IMR-90 (cell line): ENCODE data around the gene ESR1. TPM values are rescaled to one million over a fixed set of nuclear protein-coding genes. Genes with fewer than 3 reads are reported as not detected.

Source experiments
- ATAC-seq: fragments of 200-7000 bp; cut with Tn5 transposase; 2 replicates; pipeline ENCODE4 v1.9.1; 2020; ENCODE audit warnings: low read depth, mild to moderate bottlenecking, moderate library complexity
- BruUV-seq: library from RNA; stranded (reverse); fragments of 400-500 nt; replicated peaks from 2 replicates; lab custom pipeline; 2021; lab: Mats Ljungman, UMichigan
- CTCF ChIA-PET: fragments of 300-600 bp; formaldehyde crosslinking; extraction: SDS; loops from one replicate; lab custom pipeline; 2021; ENCODE audit warnings: antibody characterized with exemption; lab: Yijun Ruan, JAX
- POLR2A ChIA-PET: fragments of 300-600 bp; sonication (Branson Sonifier 250); formaldehyde crosslinking; loops from one replicate; lab custom pipeline; 2022; ENCODE audit warnings: antibody characterized with exemption; ENCODE audit not compliant: unreplicated experiment; lab: Charles Lee
- DNase-seq: peaks from one replicate; pipeline ENCODE4 v3.0.0; 2013
- H2AFZ ChIP-seq: replicated peaks from 2 replicates; pipeline ENCODE3; 2013; ENCODE audit warnings: low read length, mild to moderate bottlenecking; ENCODE audit not compliant: poor library complexity
- H2AK5ac ChIP-seq: 2 replicates; pipeline ENCODE4 v1.6.1; 2013; ENCODE audit warnings: low read depth, low read length, inconsistent platforms
- H2AK9ac ChIP-seq: replicated peaks from 2 replicates; pipeline ENCODE3; 2013; ENCODE audit warnings: mild to moderate bottlenecking, low read depth, low read length, moderate library complexity; ENCODE audit not compliant: poor library complexity
- H2BK120ac ChIP-seq: 2 replicates; pipeline ENCODE4 v1.6.1; 2013; ENCODE audit warnings: low read depth, low read length, inconsistent platforms
- H2BK15ac ChIP-seq: 3 replicates; pipeline ENCODE4 v1.6.1; 2013; ENCODE audit warnings: low read depth, low read length, inconsistent platforms
- H2BK20ac ChIP-seq: 2 replicates; pipeline ENCODE4 v1.6.1; 2013; ENCODE audit warnings: low read depth, mild to moderate bottlenecking, inconsistent platforms, low read length, moderate library complexity
- H2BK5ac ChIP-seq: 2 replicates; pipeline ENCODE4 v1.6.1; 2013; ENCODE audit warnings: mild to moderate bottlenecking, low read depth, low read length, inconsistent platforms; ENCODE audit not compliant: poor library complexity, severe bottlenecking
- H3K14ac ChIP-seq: replicated peaks from 2 replicates; pipeline ENCODE4 v1.6.1; 2013; ENCODE audit warnings: low read depth, low read length, inconsistent platforms
- H3K18ac ChIP-seq: 2 replicates; pipeline ENCODE4 v1.6.1; 2013; ENCODE audit warnings: low read depth, low read length, control low read depth
- H3K23ac ChIP-seq: 2 replicates; pipeline ENCODE4 v1.6.1; 2013; ENCODE audit warnings: low read depth, low read length, inconsistent platforms
- H3K27ac ChIP-seq: 2 replicates; pipeline ENCODE4 v1.5.1; 2013; ENCODE audit warnings: mild to moderate bottlenecking, control low read depth, low read length; ENCODE audit not compliant: insufficient read depth
- H3K27me3 ChIP-seq: 2 replicates; pipeline ENCODE4 v1.6.1; 2013; ENCODE audit warnings: low read length; ENCODE audit not compliant: control insufficient read depth, insufficient read depth
- H3K36me3 ChIP-seq: 2 replicates; pipeline ENCODE4 v1.6.1; 2013; ENCODE audit warnings: low read length, mixed read lengths; ENCODE audit not compliant: control insufficient read depth, insufficient read depth
- H3K4ac ChIP-seq: 2 replicates; pipeline ENCODE4 v1.6.1; 2013; ENCODE audit warnings: low read depth, low read length, inconsistent platforms
- H3K4me1 ChIP-seq: 2 replicates; pipeline ENCODE4 v1.6.1; 2013; ENCODE audit warnings: low read length, mixed read lengths; ENCODE audit not compliant: control insufficient read depth, insufficient read depth
- H3K4me2 ChIP-seq: 2 replicates; pipeline ENCODE4 v1.6.1; 2013; ENCODE audit warnings: low read depth, mild to moderate bottlenecking, control low read depth, low read length, moderate library complexity
- H3K4me3 ChIP-seq: 2 replicates; pipeline ENCODE4 v1.5.1; 2013; ENCODE audit warnings: low read depth, mild to moderate bottlenecking, control low read depth, low read length, moderate library complexity; ENCODE audit not compliant: insufficient read depth
- H3K56ac ChIP-seq: 2 replicates; pipeline ENCODE4 v1.6.1; 2013; ENCODE audit warnings: low read length, inconsistent platforms; ENCODE audit not compliant: insufficient read depth; ENCODE audit errors: extremely low read depth
- H3K79me1 ChIP-seq, 2 experiments: 2 replicates each; pipeline ENCODE4 v1.6.1; 2013; ENCODE audit warnings: low read length in 2 of 2, inconsistent platforms in 1 of 2, low read depth in 1 of 2
- H3K9ac ChIP-seq: 2 replicates; pipeline ENCODE4 v1.6.1; 2013; ENCODE audit warnings: low read depth, low read length, control low read depth
- H3K9me1 ChIP-seq: 2 replicates; pipeline ENCODE4 v1.6.1; 2013; ENCODE audit warnings: low read length, inconsistent platforms; ENCODE audit not compliant: insufficient read depth
- H3K9me3 ChIP-seq: 2 replicates; pipeline ENCODE4 v1.6.1; 2013; ENCODE audit warnings: low read length; ENCODE audit not compliant: control insufficient read depth, insufficient read depth
- H4K20me1 ChIP-seq: 2 replicates; pipeline ENCODE4 v1.6.1; 2013; ENCODE audit warnings: low read length, inconsistent platforms; ENCODE audit not compliant: insufficient read depth
- H4K5ac ChIP-seq: 2 replicates; pipeline ENCODE4 v1.6.1; 2013; ENCODE audit warnings: mild to moderate bottlenecking, low read depth, low read length, control low read depth
- H4K8ac ChIP-seq, 2 experiments: 2 replicates each; pipeline ENCODE4 v1.6.1; 2013; ENCODE audit warnings: low read depth in 2 of 2, low read length in 2 of 2, control low read depth in 1 of 2, inconsistent platforms in 1 of 2
- H4K91ac ChIP-seq: 2 replicates; pipeline ENCODE4 v1.6.1; 2013; ENCODE audit warnings: low read depth, low read length, inconsistent platforms; ENCODE audit not compliant: insufficient read depth
- BHLHE40 ChIP-seq: fragments of 150-350 bp; IDR thresholded peaks from 2 replicates; pipeline ENCODE4 v1.6.1; 2016; ENCODE audit warnings: mild to moderate bottlenecking, low read depth, low read length
- CEBPB ChIP-seq: IDR thresholded peaks from 2 replicates; pipeline ENCODE4 v1.6.1; 2012; ENCODE audit warnings: low read depth, low read length, improper control_type of control experiment
- FOS ChIP-seq: fragments of 150-350 bp; IDR thresholded peaks from 2 replicates; pipeline ENCODE4 v1.6.1; 2016; ENCODE audit warnings: low read depth, low read length
- MAFK ChIP-seq: IDR thresholded peaks from 2 replicates; pipeline ENCODE4 v1.6.1; 2012; ENCODE audit warnings: low read depth, low read length, improper control_type of control experiment
- MAZ ChIP-seq: IDR thresholded peaks from 2 replicates; pipeline ENCODE4 v1.6.1; 2012; ENCODE audit warnings: low read depth, mild to moderate bottlenecking, low read length, improper control_type of control experiment, moderate library complexity, borderline replicate concordance
- MXI1 ChIP-seq: IDR thresholded peaks from 2 replicates; pipeline ENCODE4 v1.6.1; 2012; ENCODE audit warnings: low read depth, mild to moderate bottlenecking, low read length, moderate library complexity, borderline replicate concordance
- NFE2L2 ChIP-seq: fragments of 150-350 bp; IDR thresholded peaks from 2 replicates; pipeline ENCODE4 v1.6.1; 2016; ENCODE audit warnings: low read depth, mild to moderate bottlenecking, low read length
- RCOR1 ChIP-seq: IDR thresholded peaks from 2 replicates; pipeline ENCODE4 v1.6.1; 2012; ENCODE audit warnings: mild to moderate bottlenecking, low read length, improper control_type of control experiment; ENCODE audit not compliant: insufficient replicate concordance
- RFX5 ChIP-seq: IDR thresholded peaks from 2 replicates; pipeline ENCODE4 v1.8.0; 2012; ENCODE audit warnings: low read depth, mild to moderate bottlenecking, low read length, moderate library complexity
- SMC3 ChIP-seq: fragments of 150-350 bp; IDR thresholded peaks from 2 replicates; pipeline ENCODE4 v1.6.1; 2016; ENCODE audit warnings: low read depth, mild to moderate bottlenecking, antibody characterized with exemption, low read length, moderate library complexity
- WGBS, 2 experiments: methylation state at CpG; one replicate each; pipeline versions ENCODE4 v1.1.5 to v1.1.7; 2013; ENCODE audit warnings: missing lambda C conversion rate in 2 of 2; ENCODE audit not compliant: insufficient read length in 1 of 2; ENCODE audit errors: extremely low coverage in 2 of 2; 5-methylcytosine and 5-hydroxymethylcytosine counted together
- dilution Hi-C: fragments of 300-500 bp; cut with HindIII; formaldehyde crosslinking; loops from one replicate; pipeline ENCODE4 v1.14.3; 2018; ENCODE audit warnings: low sequenced_read_pairs; ENCODE audit not compliant: unreplicated experiment
- in situ Hi-C: fragments of 300-500 bp; cut with MboI; formaldehyde crosslinking; loops from 3 replicates; pipeline ENCODE4 v1.14.3; 2019; ENCODE audit warnings: low sequenced_read_pairs, inconsistent platforms, mixed read lengths
- intact Hi-C: fragments of 100-400 bp; cut with micrococcal nuclease; formaldehyde crosslinking; loops from 2 replicates; pipeline ENCODE4 v1.10.0; 2022
- polyA plus RNA-seq, 3 experiments: library from polyadenylated mRNA; depleted of rRNA; stranded (reverse); fragments of >200 nt; gene quantifications; 2 replicates each; pipeline ENCODE4 v1.2.3, GENCODE V29; 2012; ENCODE audit warnings: low replicate concordance in 1 of 3
- total RNA-seq: library from RNA; depleted of rRNA; stranded (reverse); fragments of >200 nt; gene quantifications from 2 replicates; pipeline ENCODE4 v1.2.3, GENCODE V29; 2012
- TF ChIP-seq, protein P1 (sequence below): fragments of 150-350 bp; IDR thresholded peaks from 2 replicates; pipeline ENCODE4 v1.6.1; 2016; ENCODE audit warnings: low read depth, mild to moderate bottlenecking, low read length, moderate library complexity, borderline replicate concordance
- TF ChIP-seq, protein P2 (sequence below): fragments of 150-350 bp; IDR thresholded peaks from 2 replicates; pipeline ENCODE4 v1.6.1; 2017; ENCODE audit warnings: mild to moderate bottlenecking, antibody characterized with exemption, low read length, low read depth

Gene ESR1
- total and polyA plus RNA-seq, 2 of the 4 experiments (the other 2 are of a cell fraction) = not detected

DNA sequence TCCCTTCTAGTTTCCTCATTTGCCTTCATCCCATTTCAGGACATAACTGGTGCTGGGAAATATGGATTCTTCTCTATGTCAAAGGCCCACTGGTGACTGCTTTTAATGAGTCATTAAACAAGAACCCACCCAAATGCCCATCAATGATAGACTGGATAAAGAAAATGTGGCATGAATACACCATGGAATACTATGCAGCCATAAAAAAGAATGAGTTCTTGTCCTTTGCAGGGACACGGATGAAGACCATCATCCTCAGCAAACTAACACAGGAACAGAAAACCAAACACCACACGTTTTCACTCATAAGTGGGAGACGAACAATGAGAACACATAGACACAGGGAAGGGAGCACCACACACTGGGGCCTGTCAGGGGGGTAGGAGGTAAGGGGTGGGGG lies 310.7 kb downstream of the ESR1 start (continued):
- no peak for TF ChIP-seq NFE2L2

DNA sequence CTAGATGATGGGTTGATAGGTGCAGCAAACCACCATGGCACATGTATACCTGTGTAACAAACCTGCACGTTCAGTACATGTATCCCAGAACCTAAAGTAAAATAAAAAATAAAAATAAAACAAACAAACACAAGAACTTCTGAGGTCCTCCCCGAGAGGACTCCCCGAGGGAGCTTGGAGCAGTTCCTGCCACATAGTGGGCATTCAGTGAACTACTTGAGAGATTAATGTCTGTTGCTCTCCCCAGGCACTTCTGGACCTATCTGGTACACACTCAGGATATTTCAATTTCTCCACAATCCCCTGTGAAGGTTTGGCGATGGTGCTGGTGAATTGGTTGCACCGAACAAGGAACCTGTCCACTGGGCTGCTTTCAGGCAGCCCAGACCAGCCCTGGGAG lies 311.2 kb downstream of the ESR1 start:
- WGBS, 2 experiments = no CpG with 5 or more reads among the region's 5 CpGs
- no peak overlapping the region for H3K27ac ChIP-seq

More for the DNA sequence above, 311.2 kb downstream of the ESR1 start:
- no peak overlapping the region for H2AK5ac ChIP-seq
- dilution Hi-C loops (no loop called here), in situ Hi-C loops (no loop called here), intact Hi-C loops (no loop called here)
- no peaks in the 10 kb centered on the region for H3K79me1 ChIP-seq
- POLR2A ChIA-PET = no interaction called here
- H4K5ac ChIP-seq = no peak overlapping the region
- no peak overlapping the region for H2BK20ac ChIP-seq
- H3K23ac ChIP-seq = no peak overlapping the region
- H3K4me2 ChIP-seq = no peak overlapping the region
- no peak overlapping the region for H2BK15ac ChIP-seq
- no TSS peak for BruUV-seq
- H3K4ac ChIP-seq = no peak overlapping the region
- H3K56ac ChIP-seq = no peak overlapping the region
- H3K14ac ChIP-seq = no peak overlapping the region
- H3K9me1 ChIP-seq = no peaks in the 10 kb centered on the region
- no peaks in the 10 kb centered on the region for H3K27me3 ChIP-seq
- no peak overlapping the region for H3K9ac ChIP-seq
- CTCF ChIA-PET = no interaction called here
- H3K4me1 ChIP-seq = no peaks in the 10 kb centered on the region
- H2BK120ac ChIP-seq = no peak overlapping the region
- H4K20me1 ChIP-seq = no peaks in the 10 kb centered on the region
- TF ChIP-seq, protein P1, sequence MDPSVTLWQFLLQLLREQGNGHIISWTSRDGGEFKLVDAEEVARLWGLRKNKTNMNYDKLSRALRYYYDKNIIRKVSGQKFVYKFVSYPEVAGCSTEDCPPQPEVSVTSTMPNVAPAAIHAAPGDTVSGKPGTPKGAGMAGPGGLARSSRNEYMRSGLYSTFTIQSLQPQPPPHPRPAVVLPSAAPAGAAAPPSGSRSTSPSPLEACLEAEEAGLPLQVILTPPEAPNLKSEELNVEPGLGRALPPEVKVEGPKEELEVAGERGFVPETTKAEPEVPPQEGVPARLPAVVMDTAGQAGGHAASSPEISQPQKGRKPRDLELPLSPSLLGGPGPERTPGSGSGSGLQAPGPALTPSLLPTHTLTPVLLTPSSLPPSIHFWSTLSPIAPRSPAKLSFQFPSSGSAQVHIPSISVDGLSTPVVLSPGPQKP = no peak
- TF ChIP-seq CEBPB = no peak
- TF ChIP-seq SMC3 = no peak
- no peak for TF ChIP-seq RFX5
- TF ChIP-seq MAFK = no peak
- TF ChIP-seq NFE2L2 = no peak
- no peak for TF ChIP-seq MXI1
- TF ChIP-seq MAZ = no peak
- TF ChIP-seq FOS = no peak
- TF ChIP-seq RCOR1 = no peak
- TF ChIP-seq BHLHE40 = no peak
- TF ChIP-seq, protein P2, sequence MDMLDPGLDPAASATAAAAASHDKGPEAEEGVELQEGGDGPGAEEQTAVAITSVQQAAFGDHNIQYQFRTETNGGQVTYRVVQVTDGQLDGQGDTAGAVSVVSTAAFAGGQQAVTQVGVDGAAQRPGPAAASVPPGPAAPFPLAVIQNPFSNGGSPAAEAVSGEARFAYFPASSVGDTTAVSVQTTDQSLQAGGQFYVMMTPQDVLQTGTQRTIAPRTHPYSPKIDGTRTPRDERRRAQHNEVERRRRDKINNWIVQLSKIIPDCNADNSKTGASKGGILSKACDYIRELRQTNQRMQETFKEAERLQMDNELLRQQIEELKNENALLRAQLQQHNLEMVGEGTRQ = no peak
- DNase-seq (no peak), ATAC-seq (no peak)
- H2AFZ ChIP-seq = no peak overlapping the region
- H4K8ac ChIP-seq = no peak overlapping the region
- no peaks in the 10 kb centered on the region for H3K9me3 ChIP-seq
- no peak overlapping the region for H2BK5ac ChIP-seq
- no peak overlapping the region for H3K4me3 ChIP-seq
- H3K36me3 ChIP-seq = peaks cover 20% of the 10 kb centered on the region
- no peak overlapping the region for H4K91ac ChIP-seq
- no peak overlapping the region for H2AK9ac ChIP-seq
- H3K18ac ChIP-seq = no peak overlapping the region
